Neuronal stem cell (in vitro differentiated cells): ENCODE data around the gene RHBDL3.

Experiments used
- DNase-seq: peaks from one replicate; pipeline ENCODE4 v3.0.0-alpha.2; 2013; ENCODE audit warnings: low spot score
- H2AFZ ChIP-seq: one replicate; pipeline ENCODE4 v1.6.1; 2013; ENCODE audit warnings: mild to moderate bottlenecking, low read length, inconsistent platforms
- H2AK5ac ChIP-seq: 2 replicates; pipeline ENCODE4 v1.6.1; 2013; ENCODE audit warnings: low read depth, mild to moderate bottlenecking, inconsistent platforms, low read length, moderate library complexity, mixed read lengths
- H2BK120ac ChIP-seq: 2 replicates; pipeline ENCODE4 v1.6.1; 2013; ENCODE audit warnings: low read depth, mild to moderate bottlenecking, inconsistent platforms, low read length, moderate library complexity, mixed read lengths
- H2BK12ac ChIP-seq: one replicate; pipeline ENCODE4 v1.6.1; 2013; ENCODE audit warnings: low read length, inconsistent platforms
- H2BK15ac ChIP-seq: 2 replicates; pipeline ENCODE4 v1.6.1; 2013; ENCODE audit warnings: mild to moderate bottlenecking, low read length, inconsistent platforms, mixed read lengths
- H2BK5ac ChIP-seq: one replicate; pipeline ENCODE4 v1.6.1; 2013; ENCODE audit warnings: inconsistent platforms, mild to moderate bottlenecking, low read length, moderate library complexity
- H3K14ac ChIP-seq: one replicate; pipeline ENCODE4 v1.6.1; 2013; ENCODE audit warnings: low read length, inconsistent platforms
- H3K18ac ChIP-seq: 2 replicates; pipeline ENCODE4 v1.6.1; 2013; ENCODE audit warnings: low read length, inconsistent platforms
- H3K23ac ChIP-seq: 2 replicates; pipeline ENCODE4 v1.6.1; 2013; ENCODE audit warnings: low read depth, mild to moderate bottlenecking, mixed read lengths, low read length, inconsistent platforms; ENCODE audit not compliant: poor library complexity
- H3K27ac ChIP-seq: replicated peaks from 3 replicates; pipeline ENCODE4 v1.5.1; 2013; ENCODE audit warnings: low read length, inconsistent platforms
- H3K27me3 ChIP-seq, 3 experiments: 2 replicates each; pipeline ENCODE4 v1.6.1; 2013; ENCODE audit warnings: low read length in 3 of 3, mild to moderate bottlenecking in 2 of 3, inconsistent platforms in 1 of 3, low read depth in 1 of 3, mixed read lengths in 1 of 3, moderate library complexity in 1 of 3; ENCODE audit not compliant: control insufficient read depth in 3 of 3, insufficient read depth in 3 of 3
- H3K36me3 ChIP-seq, 2 donors: replicated peaks in 1 of 2; 2 replicates each; pipeline ENCODE4 v1.6.1; 2013; ENCODE audit warnings: low read length in 2 of 2; ENCODE audit not compliant: control insufficient read depth in 2 of 2, insufficient read depth in 2 of 2
- H3K4ac ChIP-seq: 2 replicates; pipeline ENCODE4 v1.6.1; 2013; ENCODE audit warnings: inconsistent platforms, mild to moderate bottlenecking, low read length, moderate library complexity
- H3K4me1 ChIP-seq, 2 donors: 1 replicate in 1 of 2; 2 replicates in 1 of 2; pipeline ENCODE4 v1.6.1; 2013; ENCODE audit warnings: low read length in 2 of 2, low read depth in 1 of 2; ENCODE audit not compliant: control insufficient read depth in 2 of 2, insufficient read depth in 1 of 2
- H3K4me2 ChIP-seq: one replicate; pipeline ENCODE4 v1.6.1; 2013; ENCODE audit warnings: mild to moderate bottlenecking, low read length, inconsistent platforms; ENCODE audit not compliant: insufficient read depth, poor library complexity, severe bottlenecking
- H3K4me3 ChIP-seq, 2 donors: 2 replicates each; pipeline ENCODE4 v1.5.1; 2013; ENCODE audit warnings: low read length in 2 of 2, mild to moderate bottlenecking in 2 of 2, inconsistent platforms in 1 of 2, moderate library complexity in 1 of 2
- H3K79me1 ChIP-seq: one replicate; pipeline ENCODE4 v1.6.1; 2013; ENCODE audit warnings: low read depth, mild to moderate bottlenecking, inconsistent platforms, low read length, moderate library complexity
- H3K9ac ChIP-seq: one replicate; pipeline ENCODE4 v1.6.1; 2013; ENCODE audit warnings: mild to moderate bottlenecking, low read depth, low read length, inconsistent platforms; ENCODE audit not compliant: poor library complexity
- H3K9me3 ChIP-seq, 2 donors: replicated peaks in 1 of 2; 2 replicates each; pipeline versions ENCODE3 to v1.6.1; 2013; ENCODE audit warnings: low read length in 2 of 2, mild to moderate bottlenecking in 2 of 2, inconsistent platforms in 1 of 2, low read depth in 1 of 2, mixed read lengths in 1 of 2, moderate library complexity in 1 of 2; ENCODE audit not compliant: control insufficient read depth in 2 of 2, insufficient read depth in 1 of 2
- H4K8ac ChIP-seq: one replicate; pipeline ENCODE4 v1.6.1; 2013; ENCODE audit warnings: low read depth, mild to moderate bottlenecking, inconsistent platforms, low read length, moderate library complexity
- H4K91ac ChIP-seq: one replicate; pipeline ENCODE4 v1.6.1; 2013; ENCODE audit warnings: low read length, low read depth, mild to moderate bottlenecking, inconsistent platforms; ENCODE audit not compliant: poor library complexity
- WGBS, 2 donors: extraction: QIAGEN DNeasy Blood & Tissue Kit; methylation state at CpG; one replicate each; pipeline ENCODE4 v1.1.7; 2013; ENCODE audit warnings: missing lambda C conversion rate in 2 of 2, mixed read lengths in 1 of 2; ENCODE audit not compliant: insufficient read length in 2 of 2, insufficient replicate concordance in 1 of 2; ENCODE audit errors: extremely low coverage in 2 of 2; 5-methylcytosine and 5-hydroxymethylcytosine counted together

RHBDL3 gene

GRCh38 chr17:32302860-32303649 is 37.4 kb downstream of the RHBDL3 start:
- H2BK5ac ChIP-seq: no peak overlapping the region
- H3K4me1 ChIP-seq: peaks cover 30 to 34% of the 10 kb centered on the region in 2 donors
- no peak overlapping the region for H3K9ac ChIP-seq
- H3K18ac ChIP-seq: peak overlapping the region; percentile 54
- H3K79me1 ChIP-seq: no peaks in the 10 kb centered on the region
- no peak overlapping the region for H2BK15ac ChIP-seq
- DNase-seq: no peak
- no peak overlapping the region for H3K4me2 ChIP-seq
- H2AFZ ChIP-seq: peak overlapping the region; percentile 39
- no peak overlapping the region for H4K8ac ChIP-seq
- H3K36me3 ChIP-seq: no peaks in the 10 kb centered on the region
- no peaks in the 10 kb centered on the region for H3K27me3 ChIP-seq
- H2BK12ac ChIP-seq: no peak overlapping the region
- no peaks in the 10 kb centered on the region for H3K9me3 ChIP-seq
- no peak overlapping the region for H3K4ac ChIP-seq
- H3K27ac ChIP-seq: peak overlapping the region; percentile 41
- H2AK5ac ChIP-seq: no peak overlapping the region
- H3K4me3 ChIP-seq: peak overlapping the region in 1 of 2 donors; percentile 3
- WGBS, 2 donors: no CpG with 5 or more reads among the region's 10 CpGs
- no peak overlapping the region for H3K23ac ChIP-seq
- H2BK120ac ChIP-seq: no peak overlapping the region
- no peak overlapping the region for H4K91ac ChIP-seq
- no peak overlapping the region for H3K14ac ChIP-seq

- Histone ChIP-seq H3K4me3 (no peak overlapping the region), H3K23ac (no peak overlapping the region), H3K18ac (no peak overlapping the region), H3K27ac (peak overlapping the region; percentile 33), H3K9ac (no peak overlapping the region), H3K4me2 (no peak overlapping the region), H2AK5ac (no peak overlapping the region), H2BK12ac (no peak overlapping the region), H3K9me3 (no peaks in the 10 kb centered on the region), H2BK15ac (no peak overlapping the region), H4K8ac (no peak overlapping the region), H2BK5ac (no peak overlapping the region), H3K36me3 (no peaks in the 10 kb centered on the region), H2AFZ (no peak overlapping the region), H3K14ac (no peak overlapping the region), H4K91ac (no peak overlapping the region), H3K4me1 (peaks cover 30 to 33% of the 10 kb centered on the region in 2 donors), H3K27me3 (no peaks in the 10 kb centered on the region), H2BK120ac (no peak overlapping the region), H3K4ac (no peak overlapping the region), H3K79me1 (no peaks in the 10 kb centered on the region)
- no CpG with 5 or more reads among the region's 2 CpGs for WGBS, 2 donors
- DNase-seq: no peak
These were observed 38.2 kb downstream of the RHBDL3 start for GRCh38 chr17:32303781-32304288.

GRCh38 chr17:32305049-32305448 is 39.4 kb downstream of the RHBDL3 start:
- no CpG with 5 or more reads among the region's 9 CpGs for WGBS, 2 donors

GRCh38 chr17:32307658-32308057 is 42.0 kb downstream of the RHBDL3 start:
- H3K9ac ChIP-seq: no peak overlapping the region
- DNase-seq: no peak
- H3K4me1 ChIP-seq: peaks cover 29 to 32% of the 10 kb centered on the region in 2 donors
- H3K27me3 ChIP-seq: no peaks in the 10 kb centered on the region
- no peak overlapping the region for H3K4ac ChIP-seq
- H3K4me2 ChIP-seq: no peak overlapping the region
- peak overlapping the region; percentile 45 for H3K18ac ChIP-seq
- no peak overlapping the region for H2BK5ac ChIP-seq
- no peak overlapping the region for H2BK12ac ChIP-seq
- H2AK5ac ChIP-seq: peak overlapping the region; percentile 16
- H4K91ac ChIP-seq: no peak overlapping the region
- no peak overlapping the region for H3K27ac ChIP-seq
- no peaks in the 10 kb centered on the region for H3K36me3 ChIP-seq
- no peaks in the 10 kb centered on the region for H3K9me3 ChIP-seq
- no peaks in the 10 kb centered on the region for H3K79me1 ChIP-seq
- H2BK120ac ChIP-seq: no peak overlapping the region
- no CpG with 5 or more reads among the region's 4 CpGs for WGBS, 2 donors
- no peak overlapping the region for H4K8ac ChIP-seq
- no peak overlapping the region for H3K4me3 ChIP-seq
- no peak overlapping the region for H2BK15ac ChIP-seq
- no peak overlapping the region for H3K23ac ChIP-seq
- H3K14ac ChIP-seq: no peak overlapping the region
- H2AFZ ChIP-seq: no peak overlapping the region

More at GRCh38 chr17:32305049-32305448, 39.4 kb downstream of the RHBDL3 start:
- DNase-seq: no peak
- Histone ChIP-seq H4K8ac (peak overlapping the region; percentile 68), H3K4ac (peak overlapping the region; percentile 6), H2BK5ac (no peak overlapping the region), H3K27ac (no peak overlapping the region), H3K18ac (peak overlapping the region; percentile 80), H2BK15ac (peak overlapping the region; percentile 45), H3K27me3 (no peaks in the 10 kb centered on the region), H3K4me1 (peaks cover 30% of the 10 kb centered on the region in 2 donors), H3K4me2 (no peak overlapping the region), H3K79me1 (no peaks in the 10 kb centered on the region), H2BK120ac (no peak overlapping the region), H3K9me3 (no peaks in the 10 kb centered on the region), H2AK5ac (no peak overlapping the region), H3K9ac (no peak overlapping the region), H3K36me3 (no peaks in the 10 kb centered on the region), H2AFZ (peak overlapping the region; percentile 43), H2BK12ac (no peak overlapping the region), H3K23ac (no peak overlapping the region), H3K14ac (no peak overlapping the region), H4K91ac (no peak overlapping the region), H3K4me3 (no peak overlapping the region)
